Measurements from ENCODE around the gene PC. TPM values are rescaled to one million over a fixed set of nuclear protein-coding genes. Genes with fewer than 3 reads are reported as not detected.

PC gene
- total RNA-seq, 2 experiments from 2014 or later = 5.6 to 6.5 TPM

DNA sequence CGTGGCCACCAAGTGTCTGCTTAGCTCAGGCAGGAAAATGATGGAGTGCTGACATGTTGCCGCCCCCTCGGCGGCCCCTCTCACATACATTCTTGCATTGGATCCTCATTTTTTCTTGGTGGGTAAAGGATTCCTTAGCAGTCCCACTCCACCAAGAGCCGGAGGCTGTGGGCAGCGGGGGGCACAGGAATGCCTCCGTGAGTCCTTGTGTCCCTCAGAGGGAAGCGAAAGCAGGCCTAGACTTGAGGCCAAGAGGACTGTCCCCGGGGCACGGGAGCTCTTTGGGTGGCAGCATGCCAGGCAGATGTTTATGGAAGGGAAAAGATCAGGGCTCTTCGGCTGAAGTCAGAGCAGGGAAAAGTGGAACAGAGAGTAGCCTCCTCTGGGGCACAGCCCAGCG, 79.7 kb downstream of the PC start:
- TF ChIP-seq, protein P1, sequence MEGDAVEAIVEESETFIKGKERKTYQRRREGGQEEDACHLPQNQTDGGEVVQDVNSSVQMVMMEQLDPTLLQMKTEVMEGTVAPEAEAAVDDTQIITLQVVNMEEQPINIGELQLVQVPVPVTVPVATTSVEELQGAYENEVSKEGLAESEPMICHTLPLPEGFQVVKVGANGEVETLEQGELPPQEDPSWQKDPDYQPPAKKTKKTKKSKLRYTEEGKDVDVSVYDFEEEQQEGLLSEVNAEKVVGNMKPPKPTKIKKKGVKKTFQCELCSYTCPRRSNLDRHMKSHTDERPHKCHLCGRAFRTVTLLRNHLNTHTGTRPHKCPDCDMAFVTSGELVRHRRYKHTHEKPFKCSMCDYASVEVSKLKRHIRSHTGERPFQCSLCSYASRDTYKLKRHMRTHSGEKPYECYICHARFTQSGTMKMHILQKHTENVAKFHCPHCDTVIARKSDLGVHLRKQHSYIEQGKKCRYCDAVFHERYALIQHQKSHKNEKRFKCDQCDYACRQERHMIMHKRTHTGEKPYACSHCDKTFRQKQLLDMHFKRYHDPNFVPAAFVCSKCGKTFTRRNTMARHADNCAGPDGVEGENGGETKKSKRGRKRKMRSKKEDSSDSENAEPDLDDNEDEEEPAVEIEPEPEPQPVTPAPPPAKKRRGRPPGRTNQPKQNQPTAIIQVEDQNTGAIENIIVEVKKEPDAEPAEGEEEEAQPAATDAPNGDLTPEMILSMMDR (IDR thresholded peaks at IDR 0.05) = no peak
- Mint-ChIP-seq H3K4me1 (ENCODE audit: low read depth) (peaks cover 11% of the 10 kb centered on the region), H3K36me3 (ENCODE audit: low read depth) (no peaks in the 10 kb centered on the region), H3K9me3 (no peaks in the 10 kb centered on the region), H3K27ac (no peak overlapping the region), H3K4me3 (no peak overlapping the region), H3K27me3 (no peaks in the 10 kb centered on the region)
- intact Hi-C loops (cut with micrococcal nuclease) = no loop called here
- CTCF ChIA-PET = no interaction called here
- no peak for ATAC-seq
- POLR2A ChIA-PET = interaction anchor here (1.0 to 1.4 kb wide), 2 partner anchors 9 to 33 kb away, joined by 3 to 4 read pairs; no protein-coding TSS in a partner anchor
- no peak for DNase-seq

DNA sequence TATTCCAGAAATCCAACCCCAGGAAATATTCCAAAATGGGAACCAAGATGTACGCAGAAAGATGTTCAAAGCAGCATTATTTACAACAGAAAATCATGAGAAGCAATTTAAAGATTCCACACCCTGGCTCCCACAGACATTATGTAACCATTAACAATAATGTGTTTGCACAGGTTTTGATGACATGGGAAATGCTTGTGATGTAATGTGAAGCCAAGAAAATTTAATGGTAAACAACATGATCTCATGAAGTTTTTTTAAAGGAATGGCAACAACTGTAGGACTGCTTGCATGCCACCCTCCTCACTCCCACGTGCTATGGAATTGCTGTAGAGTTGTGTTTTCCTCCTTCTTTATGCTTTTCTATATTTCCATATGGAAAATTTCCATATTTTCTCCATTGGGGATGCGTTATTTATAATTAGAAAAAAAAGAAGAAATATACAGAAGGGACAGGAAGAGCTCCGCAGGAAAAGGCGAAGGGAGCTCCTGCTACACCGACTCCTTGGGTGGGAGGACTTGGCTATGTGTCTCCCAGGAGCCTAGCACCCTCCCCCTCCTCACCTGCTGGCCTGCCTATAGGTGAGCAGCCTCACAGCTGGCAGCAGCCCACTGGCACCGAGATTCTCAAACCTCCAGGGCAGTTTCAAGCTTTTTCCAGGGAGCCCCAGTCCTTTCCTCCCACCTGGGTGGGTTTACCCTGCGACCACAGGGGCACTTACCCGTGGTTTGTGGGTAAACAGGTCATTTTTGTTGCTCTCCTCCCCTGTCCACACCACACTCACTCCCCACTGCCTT, 80.4 kb downstream of the PC start:
- H3K36me3 Mint-ChIP-seq (ENCODE audit: low read depth) = no peaks in the 10 kb centered on the region
- no peaks in the 10 kb centered on the region for H3K27me3 Mint-ChIP-seq
- H3K4me3 Mint-ChIP-seq = no peak overlapping the region
- H3K9me3 Mint-ChIP-seq = no peaks in the 10 kb centered on the region
- H3K4me1 Mint-ChIP-seq (ENCODE audit: low read depth) = peaks cover 11% of the 10 kb centered on the region
- intact Hi-C loops (cut with micrococcal nuclease) = no loop called here
- no peak for ATAC-seq
- DNase-seq = no peak
- no peak overlapping the region for H3K27ac Mint-ChIP-seq
- POLR2A ChIA-PET = interaction anchor here (1.0 to 1.4 kb wide), 2 partner anchors 8 to 32 kb away, joined by 3 to 4 read pairs; no protein-coding TSS in a partner anchor
- CTCF ChIA-PET = no interaction called here
- TF ChIP-seq, protein P1 (IDR thresholded peaks at IDR 0.05) = no peak

DNA sequence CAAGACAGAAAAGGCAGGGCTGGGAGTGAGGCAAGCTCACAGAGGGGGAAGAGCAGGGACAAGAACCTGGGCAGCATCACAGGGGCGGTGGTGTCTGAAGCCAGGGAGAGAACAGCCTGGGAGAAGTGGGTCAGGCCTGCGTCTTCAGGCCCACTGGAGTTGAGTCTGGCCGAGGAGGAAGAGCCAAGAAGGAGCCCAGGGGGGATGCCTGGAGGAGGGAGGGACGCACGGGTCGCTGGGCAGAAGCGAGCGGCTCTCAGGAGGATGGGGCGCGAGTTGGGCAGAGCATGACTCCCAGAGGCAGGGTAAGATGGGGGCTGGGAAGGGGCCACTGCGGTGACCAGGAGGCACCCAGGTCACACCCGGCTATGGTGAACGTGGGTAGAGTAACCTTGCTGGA, 82.8 kb downstream of the PC start:
- H3K36me3 Mint-ChIP-seq (ENCODE audit: low read depth) = no peaks in the 10 kb centered on the region
- no peak overlapping the region for H3K27ac Mint-ChIP-seq

DNA sequence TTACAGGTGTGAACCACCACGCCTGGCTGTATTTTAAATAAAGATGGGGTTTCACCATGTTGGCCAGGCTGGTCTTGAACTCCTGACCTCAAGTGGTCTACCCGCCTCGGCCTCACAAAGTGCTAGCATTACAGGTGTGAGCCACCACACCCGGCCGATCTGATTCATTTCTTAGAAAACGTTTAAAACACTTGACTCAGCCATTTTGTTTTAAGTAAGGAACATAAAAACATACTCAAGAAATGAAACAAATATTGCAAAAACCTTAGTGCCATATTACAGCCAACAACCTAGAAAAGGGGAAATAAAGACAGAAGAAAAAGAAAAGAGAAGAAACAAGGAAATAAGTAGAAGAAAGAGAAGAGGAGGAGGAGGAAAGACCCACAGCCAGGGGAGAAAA, 84.0 kb downstream of the PC start:
- ATAC-seq (no peak), DNase-seq (no peak)
- Mint-ChIP-seq H3K4me3 (no peak overlapping the region), H3K27ac (no peak overlapping the region), H3K36me3 (ENCODE audit: low read depth) (no peaks in the 10 kb centered on the region), H3K4me1 (ENCODE audit: low read depth) (peaks cover 3% of the 10 kb centered on the region), H3K9me3 (no peaks in the 10 kb centered on the region), H3K27me3 (no peaks in the 10 kb centered on the region)
- POLR2A ChIA-PET = no interaction called here
- TF ChIP-seq, protein P1 (IDR thresholded peaks at IDR 0.05) = no peak
- CTCF ChIA-PET = interaction anchor here (1.9 kb wide), 1 partner anchor 8 kb away, joined by 8 read pairs; no protein-coding TSS in a partner anchor
- intact Hi-C loops (cut with micrococcal nuclease) = no loop called here

More for the DNA sequence above, 82.8 kb downstream of the PC start:
- TF ChIP-seq, protein P1 (IDR thresholded peaks at IDR 0.05) = no peak
- POLR2A ChIA-PET = no interaction called here
- ATAC-seq (no peak), DNase-seq (no peak)
- Mint-ChIP-seq H3K27me3 (no peaks in the 10 kb centered on the region), H3K9me3 (no peaks in the 10 kb centered on the region), H3K4me1 (ENCODE audit: low read depth) (peaks cover 3% of the 10 kb centered on the region), H3K4me3 (no peak overlapping the region)
- intact Hi-C loops (cut with micrococcal nuclease) = no loop called here
- CTCF ChIA-PET = no interaction called here

DNA sequence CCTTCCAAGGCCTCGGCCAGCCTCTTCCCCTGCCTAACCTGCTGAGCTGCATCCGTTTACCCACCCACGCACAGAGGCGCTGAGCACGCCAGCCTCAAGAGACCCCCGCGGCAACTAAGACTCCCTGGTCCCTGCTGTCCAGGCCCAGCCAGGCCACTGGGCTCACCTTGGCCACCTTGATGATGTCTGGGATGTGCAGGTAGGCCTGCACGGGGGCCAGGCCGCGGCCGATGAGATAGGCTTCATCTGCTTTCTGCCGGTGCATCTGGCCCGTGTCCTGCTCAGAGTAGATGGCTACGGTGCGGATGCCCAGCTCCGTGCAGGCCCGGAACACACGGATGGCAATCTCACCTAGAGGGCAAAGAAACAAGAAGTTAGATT, 86.7 kb downstream of the PC start:
- Mint-ChIP-seq H3K4me1 (ENCODE audit: low read depth) (peaks cover 11% of the 10 kb centered on the region), H3K4me3 (no peak overlapping the region), H3K27ac (no peak overlapping the region), H3K36me3 (ENCODE audit: low read depth) (no peaks in the 10 kb centered on the region), H3K27me3 (no peaks in the 10 kb centered on the region), H3K9me3 (no peaks in the 10 kb centered on the region)
- intact Hi-C loops (cut with micrococcal nuclease) = no loop called here
- POLR2A ChIA-PET = no interaction called here
- no peak for ATAC-seq
- DNase-seq = no peak
- TF ChIP-seq, protein P1 (IDR thresholded peaks at IDR 0.05) = no peak
- CTCF ChIA-PET = no interaction called here
